ENCODE data around the gene ABCG4. TPM values are rescaled to one million over a fixed set of nuclear protein-coding genes. Genes with fewer than 3 reads are reported as not detected.

Gene ABCG4
- total and polyA plus RNA-seq, 9 of the 15 experiments (the other 6 are each of a cell fraction or from before 2014, with no cell fraction given), result 0.03 to 0.11 (median 0.07) TPM; not detected in 4

GRCh38 chr11:119154178-119154577 lies 5.3 kb downstream of the ABCG4 start:
- intact Hi-C loops (cut with micrococcal nuclease), result no loop called here
- FAIRE-seq, result peak; percentile 40

GRCh38 chr11:119155733-119156492 lies 7.1 kb downstream of the ABCG4 start:
- WGBS (ENCODE audit: insufficient coverage, low coverage, missing lambda C conversion rate), result 14% methylated on average over 8 of the region's 8 CpGs
- DNase-seq (ENCODE audit: extremely low read depth in 1 of 4, low spot score in 3 of 4) (peak; percentile 70 to 75 (median 72)), FAIRE-seq (peak; percentile 56), ATAC-seq (peak; percentile 90)
- H4K20me1 ChIP-seq (replicated peaks; ENCODE audit: control insufficient read depth, insufficient read depth, low read length), result no peaks in the 10 kb centered on the region
- H3K4me1 ChIP-seq (replicated peaks in 1 of 2; ENCODE audit: control insufficient read depth in 2 of 2, insufficient read depth in 2 of 2, low read length in 2 of 2), result peaks cover 15 to 20% of the 10 kb centered on the region in 2 experiments; a peak in 4 of 5 replicates
- ChIA-PET POLR2A (interaction anchor here (0.6 to 1.0 kb wide), 2 partner anchors 12 to 62 kb away, joined by 3 read pairs; no protein-coding TSS in a partner anchor), CTCF (ENCODE audit: low intra/inter-chr PET ratio) (no interaction called here)
- intact Hi-C loops (cut with micrococcal nuclease) (loop anchor here (5.0 kb wide), 1 partner anchor 54 kb away; the partner anchor contains the start of gene DPAGT1), in situ Hi-C loops (cut with MboI) (no loop called here)
- no peaks in the 10 kb centered on the region for H3K79me2 ChIP-seq (ENCODE audit: control insufficient read depth, insufficient read depth, low read length)
- H3K9me1 ChIP-seq (ENCODE audit: control insufficient read depth, insufficient read depth, low read length), result no peaks in the 10 kb centered on the region
- no peak overlapping the region for H3K27ac ChIP-seq (ENCODE audit: extremely low read depth, low read depth, low read length)
- no peaks in the 10 kb centered on the region for H3K9me3 ChIP-seq (replicated peaks; ENCODE audit: control insufficient read depth, insufficient read depth, low read depth, low read length)
- no peak overlapping the region for H2AFZ ChIP-seq (ENCODE audit: low read depth, low read length)
- no peak overlapping the region for H3K4me3 ChIP-seq
- H3K9ac ChIP-seq (ENCODE audit: insufficient read depth in 1 of 2, low read depth in 2 of 2, low read length in 2 of 2), result no peak overlapping the region
- H3K27me3 ChIP-seq (ENCODE audit: control insufficient read depth in 2 of 2, insufficient read depth in 2 of 2, low read length in 2 of 2), result peaks cover 3 to 32% of the 10 kb centered on the region in 2 experiments; a peak in 4 of 5 replicates
- no TSS peak for BruUV-seq (replicated peaks)
- H3K36me3 ChIP-seq (ENCODE audit: control insufficient read depth, insufficient read depth, low read length), result no peaks in the 10 kb centered on the region
- no peak overlapping the region for H3K4me2 ChIP-seq (ENCODE audit: insufficient read depth, low read length)
- TF ChIP-seq ZNF639 (CRISPR knock-in tag; conservative IDR thresholded peaks at IDR 0.05 in 1 of 2, IDR thresholded peaks at IDR 0.05 in 1 of 2) (no peak), NFRKB (IDR thresholded peaks at IDR 0.05; ENCODE audit: low read depth) (no peak), ZBTB33 (CRISPR knock-in tag; IDR thresholded peaks at IDR 0.05) (0 out of 2 replicates have a peak, but pooled peaks have one; percentile 34), ZNF263 (CRISPR knock-in tag; IDR thresholded peaks at IDR 0.05; ENCODE audit: borderline replicate concordance) (no peak), ZNF436 (CRISPR knock-in tag; IDR thresholded peaks at IDR 0.05) (no peak), ZNF778 (CRISPR knock-in tag; IDR thresholded peaks at IDR 0.05) (no peak)

More at GRCh38 chr11:119154178-119154577, 5.3 kb downstream of the ABCG4 start:
- DNase-seq (ENCODE audit: extremely low read depth in 1 of 4, low spot score in 3 of 4) (no peak), ATAC-seq (peak; percentile 24)
- Histone ChIP-seq H3K79me2 (ENCODE audit: control insufficient read depth, insufficient read depth, low read length) (no peaks in the 10 kb centered on the region), H3K9me3 (replicated peaks; ENCODE audit: control insufficient read depth, insufficient read depth, low read depth, low read length) (no peaks in the 10 kb centered on the region), H3K4me1 (replicated peaks in 1 of 2; ENCODE audit: control insufficient read depth in 2 of 2, insufficient read depth in 2 of 2, low read length in 2 of 2) (peaks cover 15 to 26% of the 10 kb centered on the region in 2 experiments; a peak in 4 of 5 replicates), H3K9ac (ENCODE audit: insufficient read depth in 1 of 2, low read depth in 2 of 2, low read length in 2 of 2) (peak overlapping the region in 1 of 2 experiments; percentile 61; a peak in 1 of 4 replicates), H3K4me2 (ENCODE audit: insufficient read depth, low read length) (no peak overlapping the region), H4K20me1 (replicated peaks; ENCODE audit: control insufficient read depth, insufficient read depth, low read length) (no peaks in the 10 kb centered on the region; the same call in 1 of the 2 replicates), H3K36me3 (ENCODE audit: control insufficient read depth, insufficient read depth, low read length) (no peaks in the 10 kb centered on the region), H3K27ac (ENCODE audit: extremely low read depth, low read depth, low read length) (no peak overlapping the region), H3K4me3 (no peak overlapping the region), H2AFZ (ENCODE audit: low read depth, low read length) (peak overlapping the region; percentile 36; the same call in 1 of the 2 replicates), H3K27me3 (ENCODE audit: control insufficient read depth in 2 of 2, insufficient read depth in 2 of 2, low read length in 2 of 2) (peaks cover 4 to 22% of the 10 kb centered on the region in 2 experiments; a peak in 4 of 5 replicates), H3K9me1 (ENCODE audit: control insufficient read depth, insufficient read depth, low read length) (no peaks in the 10 kb centered on the region)
- in situ Hi-C loops (cut with MboI), result no loop called here
- CTCF ChIA-PET (ENCODE audit: low intra/inter-chr PET ratio), result interaction anchor here (0.6 kb wide), 1 partner anchor 343 kb away, joined by 3 read pairs; no protein-coding TSS in a partner anchor
- BruUV-seq (replicated peaks), result no TSS peak
- POLR2A ChIA-PET, result interaction anchor here (0.6 to 0.8 kb wide), 2 partner anchors 41 to 59 kb away, joined by 3 read pairs; a partner anchor contains a TSS
- WGBS (ENCODE audit: insufficient coverage, low coverage, missing lambda C conversion rate), result 37% methylated on average over 6 of the region's 6 CpGs
- TF ChIP-seq YY1 (IDR thresholded peaks at IDR 0.05; ENCODE audit: borderline replicate concordance in 1 of 3, control insufficient read depth in 1 of 3, extremely low read depth in 1 of 3, insufficient read depth in 3 of 3, insufficient read length in 1 of 3, insufficient replicate concordance in 2 of 3, low read depth in 1 of 3, low read length in 2 of 3) (peak in 2 of 3 experiments; percentile 43 to 75), SMAD3 (CRISPR knock-in tag; conservative IDR thresholded peaks at IDR 0.05) (no peak)
